ENCODE measurements around the gene LY9.
"Not testable (repeated sequence)": the region's sequence is repeated elsewhere in the genome, so short reads cannot be mapped to it uniquely, and the experiment has no call there.

Gene LY9

DNA sequence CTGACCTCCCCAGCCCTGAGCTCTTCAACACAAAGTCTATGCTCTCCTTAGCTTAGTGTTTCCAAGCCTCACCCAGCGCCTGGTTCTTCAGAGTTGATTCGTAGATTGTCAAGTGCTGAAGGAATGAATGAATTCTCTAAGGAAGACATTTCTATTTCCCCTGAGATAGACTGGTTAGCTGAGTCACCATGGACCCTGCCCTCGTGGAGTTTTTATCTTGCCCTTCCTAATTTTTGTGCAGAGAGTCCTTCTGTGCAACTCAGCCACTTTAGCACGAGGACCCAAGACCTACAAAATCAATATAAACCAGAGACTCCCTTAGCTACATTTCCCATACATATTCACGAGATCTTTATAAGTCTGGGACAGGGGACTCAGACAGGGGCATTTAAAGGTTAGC is 69.4 kb downstream of the LY9 start:
- DNase-seq (ENCODE audit: low read depth in 2 of 2): no peak

DNA sequence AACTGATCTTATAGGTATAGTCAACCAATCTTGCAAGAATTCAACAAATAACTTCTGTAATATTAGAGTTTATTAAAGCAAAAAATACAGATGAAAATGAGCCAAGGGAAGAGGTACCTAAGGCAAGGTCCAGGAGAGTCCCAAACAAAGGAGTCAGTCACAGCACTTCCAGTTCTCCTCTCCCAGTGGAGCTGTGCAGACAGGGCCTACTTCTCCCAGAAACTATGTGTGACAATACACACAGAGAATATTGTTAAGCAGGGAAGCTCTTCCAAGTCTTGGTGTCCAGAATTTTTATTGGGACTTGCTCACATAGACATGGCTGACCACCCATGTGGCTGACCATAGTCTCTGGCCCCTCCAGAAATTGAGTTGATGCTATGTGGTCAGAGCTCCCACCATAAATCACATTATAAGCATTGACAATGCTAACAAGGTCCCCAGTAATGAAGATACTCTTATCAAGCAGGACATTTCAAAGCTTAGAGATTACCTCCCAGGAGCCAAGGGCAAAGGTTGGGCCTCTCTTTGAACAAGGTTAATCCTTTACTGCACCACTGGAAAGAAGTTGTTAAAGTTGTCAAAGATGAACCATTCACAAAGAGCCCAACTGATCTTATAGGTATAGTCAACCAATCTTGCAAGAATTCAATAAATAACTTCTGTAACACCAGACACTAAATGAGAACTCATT is 70.2 kb downstream of the LY9 start:
- no peak for DNase-seq (ENCODE audit: low read depth in 2 of 2)

DNA sequence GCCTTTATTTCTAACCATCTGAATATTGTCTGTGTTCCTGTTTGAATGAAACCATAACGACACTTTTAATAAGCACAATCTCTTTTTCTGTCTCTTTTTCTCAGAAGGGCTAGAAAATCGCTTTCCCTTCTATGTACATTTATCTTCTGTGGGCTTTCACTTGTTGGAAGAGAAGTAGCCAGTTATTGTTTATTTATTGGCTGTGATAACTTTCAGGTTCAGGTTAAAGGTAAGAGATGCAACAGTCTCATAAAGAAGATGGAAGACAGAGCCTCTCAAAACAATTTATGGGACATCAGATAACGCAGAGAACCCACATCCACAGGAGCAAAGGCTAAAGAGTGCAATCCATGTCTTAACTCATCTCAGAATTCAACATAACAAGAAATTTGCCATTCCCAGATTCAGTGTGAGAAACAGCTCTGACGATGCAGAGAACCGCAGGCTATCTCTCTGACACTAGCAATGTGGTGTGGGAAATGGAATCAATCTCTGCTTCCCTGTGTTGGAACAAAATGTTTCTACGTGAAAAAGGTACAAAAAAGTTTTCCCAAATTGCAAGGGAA is 70.8 kb downstream of the LY9 start:
- DNase-seq (ENCODE audit: low read depth in 2 of 2): no peak

DNA sequence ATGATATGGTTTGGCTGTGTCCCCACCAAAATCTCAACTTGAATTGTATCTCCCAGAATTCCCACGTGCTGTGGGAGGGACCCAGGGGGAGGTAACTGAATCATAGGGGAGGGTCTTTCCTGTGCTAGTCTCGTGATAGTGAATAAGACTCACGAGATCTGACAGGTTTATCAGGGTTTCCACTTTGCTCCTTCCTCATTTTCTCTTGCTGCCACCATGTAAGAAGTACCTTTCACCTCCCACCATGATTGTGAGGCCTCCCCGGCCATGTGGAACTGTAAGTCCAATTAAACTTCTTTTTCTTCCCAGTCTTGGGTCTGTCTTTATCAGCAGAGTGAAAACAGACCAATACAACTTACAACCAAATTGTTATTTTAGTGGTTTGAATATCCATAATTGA is 71.7 kb downstream of the LY9 start:
- not testable (repeated sequence) for DNase-seq (ENCODE audit: low read depth in 2 of 2)

DNA sequence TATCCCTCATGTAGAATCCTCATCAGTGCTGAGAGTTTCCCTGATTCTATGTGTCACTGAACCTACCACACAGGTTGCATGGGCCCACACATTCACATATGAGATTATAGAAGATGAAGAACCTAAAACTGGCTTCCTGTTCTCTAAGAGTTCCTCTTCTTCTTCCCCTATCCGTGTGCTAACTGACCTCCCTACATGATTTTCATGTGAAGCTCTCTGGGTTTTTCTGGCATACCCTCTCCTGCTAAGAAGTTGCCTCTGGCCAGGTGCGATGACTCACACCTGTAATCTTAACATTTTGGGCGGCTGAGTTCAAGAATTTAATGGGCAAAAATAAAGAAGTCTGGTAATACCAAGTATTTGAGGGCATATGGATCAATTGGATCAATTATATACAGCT is 72.2 kb downstream of the LY9 start:
- DNase-seq (ENCODE audit: low read depth in 2 of 2): no peak

DNA sequence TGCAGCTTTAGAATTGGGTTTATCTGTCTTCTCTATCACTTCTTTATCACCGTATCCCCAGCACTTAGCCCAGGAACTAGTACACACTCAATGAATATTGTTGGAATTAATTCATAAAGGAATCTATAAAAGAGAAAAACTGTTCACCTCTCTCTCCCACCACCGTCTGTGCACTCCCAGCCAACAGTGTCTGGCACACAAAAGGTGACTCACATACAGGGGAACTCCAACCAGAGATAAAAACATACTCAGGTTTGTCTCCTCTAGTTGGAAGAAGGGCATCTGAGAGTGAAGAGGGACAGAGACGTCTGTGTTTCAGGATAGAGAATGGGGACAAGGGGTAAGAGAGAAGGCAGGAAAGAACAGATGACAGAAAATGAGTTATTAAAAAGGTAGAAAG is 79.0 kb downstream of the LY9 start:
- no peak for DNase-seq (ENCODE audit: low read depth in 2 of 2)

DNA sequence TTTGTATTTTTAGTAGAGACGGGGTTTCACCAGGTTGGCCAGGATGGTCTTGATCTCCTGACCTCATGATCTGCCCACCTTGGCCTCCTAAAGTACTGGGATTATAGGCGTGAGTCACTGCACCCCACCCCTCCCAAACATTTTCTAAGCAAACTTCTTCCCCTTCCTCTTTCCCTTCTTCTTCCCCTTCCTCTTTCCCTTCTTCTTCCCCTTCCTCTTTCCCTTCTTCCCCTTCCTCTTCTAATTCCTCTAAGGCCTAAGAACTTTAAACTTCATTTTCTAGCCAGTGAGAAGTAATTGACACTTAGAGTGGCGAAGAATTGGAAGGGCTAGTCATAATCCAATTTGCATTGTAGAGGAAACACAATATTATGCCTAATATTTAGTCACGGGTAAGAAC is 79.6 kb downstream of the LY9 start:
- DNase-seq (ENCODE audit: low read depth in 2 of 2): not testable (repeated sequence)

DNA sequence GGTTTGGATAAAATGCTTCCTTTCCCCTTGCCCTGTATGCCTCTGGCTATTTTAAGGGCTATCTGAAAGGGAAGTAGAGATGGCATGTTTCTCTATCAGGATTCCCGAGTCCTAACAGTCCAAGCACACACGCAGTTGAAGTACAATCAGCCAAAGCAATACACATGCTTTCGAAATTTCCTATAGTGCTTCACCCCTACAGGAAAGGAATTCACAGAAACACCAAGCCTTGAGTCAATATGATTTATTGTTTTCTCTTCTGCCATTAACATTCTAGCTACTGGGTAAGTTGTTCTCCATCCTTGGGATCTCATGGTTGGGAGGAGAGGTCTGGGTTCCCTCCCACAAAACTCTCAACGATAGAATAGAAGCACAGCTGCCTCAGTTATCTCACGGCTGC is 80.3 kb downstream of the LY9 start:
- DNase-seq (ENCODE audit: low read depth in 2 of 2): no peak

DNA sequence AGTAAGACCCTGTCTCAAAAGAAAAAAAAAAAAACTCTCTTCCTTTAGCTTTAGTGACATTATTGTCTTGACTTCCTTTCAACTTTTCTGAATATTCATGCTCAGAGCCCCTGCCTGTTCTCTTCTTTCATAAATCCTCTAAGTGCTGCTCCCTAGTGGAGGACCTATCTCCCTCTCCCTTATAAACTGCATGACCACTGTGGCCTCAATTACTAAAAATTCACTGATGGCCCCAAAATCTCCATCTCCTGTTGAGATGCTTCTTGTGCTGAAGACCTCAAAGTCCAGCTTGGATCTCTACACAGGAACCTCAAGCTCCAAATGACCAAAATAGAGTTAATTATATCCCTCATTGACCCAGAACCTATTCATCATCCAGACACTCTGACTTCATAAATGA is 81.2 kb downstream of the LY9 start:
- no peak for DNase-seq (ENCODE audit: low read depth in 2 of 2)
